Fibroblast of pulmonary artery (primary cell): ENCODE measurements around the gene DAAM2.

Experiments
- DNase-seq: peaks from one replicate; pipeline ENCODE4 v3.0.0-alpha.2; 2010; ENCODE audit warnings: low read depth
- H3K4me3 ChIP-seq: replicated peaks from 2 replicates; pipeline ENCODE4 v1.5.1; 2011; ENCODE audit warnings: low read depth, mild to moderate bottlenecking, control low read depth, low read length, moderate library complexity
- CTCF ChIP-seq: IDR thresholded peaks from 2 replicates; pipeline ENCODE4 v1.5.1; 2011; ENCODE audit warnings: mild to moderate bottlenecking, control low read depth, low read length, inconsistent platforms; ENCODE audit errors: missing control alignments

The DAAM2 gene

DNA sequence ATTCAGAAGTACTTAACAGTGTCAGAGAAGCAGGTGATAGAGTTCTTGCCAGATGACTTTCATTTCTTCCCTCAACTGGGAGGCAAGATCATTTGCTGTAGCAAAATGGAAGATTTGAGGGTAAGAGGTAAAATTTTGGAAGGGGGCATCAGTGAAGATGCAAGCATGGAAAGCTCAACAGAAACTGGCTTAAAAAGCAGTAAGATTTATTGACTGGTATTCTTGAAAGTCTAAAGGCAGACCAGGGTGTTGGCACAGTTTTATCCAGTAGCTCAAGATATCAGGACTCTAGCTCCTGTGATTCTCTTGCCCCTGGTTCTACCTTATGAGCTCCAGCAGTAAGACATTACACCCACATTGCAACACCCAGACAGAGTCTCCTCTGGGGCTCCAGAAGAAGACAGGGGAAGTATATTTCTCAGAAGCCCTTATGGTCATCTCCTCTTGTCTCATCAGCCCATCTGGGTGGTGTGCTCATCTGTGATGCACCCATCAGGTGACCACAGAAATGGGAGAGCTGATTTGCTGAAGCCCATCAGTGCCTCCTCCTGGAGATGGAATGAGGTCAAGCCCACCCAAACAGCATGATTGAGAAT, 158.0 kb downstream of the DAAM2 start:
- DNase-seq, result no peak
- TF ChIP-seq CTCF, result no peak
- H3K4me3 ChIP-seq, result no peak overlapping the region

DNA sequence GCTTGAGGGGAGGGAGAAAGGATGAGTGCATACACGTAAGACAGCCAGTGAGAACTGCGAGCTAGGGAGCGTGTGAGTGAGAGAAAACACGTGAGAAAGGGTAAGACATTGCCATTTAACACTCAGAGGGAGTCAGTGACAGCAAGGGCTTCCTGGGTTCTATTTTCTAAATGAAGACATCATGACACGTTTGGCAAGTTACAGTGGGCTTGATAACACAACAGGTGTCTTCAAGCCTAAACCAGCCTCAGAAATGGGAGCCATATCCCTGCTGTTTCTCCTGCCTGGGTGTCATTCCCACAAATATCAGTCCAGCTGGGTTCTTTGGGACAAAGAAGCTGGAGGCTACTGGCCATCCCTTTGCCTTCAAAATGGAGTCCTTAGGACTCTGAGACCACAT, 159.0 kb downstream of the DAAM2 start:
- no peak for DNase-seq
- no peak for TF ChIP-seq CTCF
- no peak overlapping the region for H3K4me3 ChIP-seq

- DNase-seq, result peak; percentile 13
- no peak for TF ChIP-seq CTCF
- no peak overlapping the region for H3K4me3 ChIP-seq
Observed at GRCh38 chr6:39951716-39952115, 159.5 kb downstream of the DAAM2 start.

GRCh38 chr6:39952167-39952566, 160.0 kb downstream of the DAAM2 start:
- peak; percentile 57 for DNase-seq
- no peak overlapping the region for H3K4me3 ChIP-seq
- no peak for TF ChIP-seq CTCF

GRCh38 chr6:39953076-39953618, 161.0 kb downstream of the DAAM2 start:
- DNase-seq, result no peak
- H3K4me3 ChIP-seq, result no peak overlapping the region
- no peak for TF ChIP-seq CTCF
